ENCODE results near the gene PRDM5. TPM values are rescaled to one million over a fixed set of nuclear protein-coding genes. Genes with fewer than 3 reads are reported as not detected.

The PRDM5 gene
- total RNA-seq, 6 experiments from 2014 or later, result 0.20 to 0.64 (median 0.36) TPM

DNA sequence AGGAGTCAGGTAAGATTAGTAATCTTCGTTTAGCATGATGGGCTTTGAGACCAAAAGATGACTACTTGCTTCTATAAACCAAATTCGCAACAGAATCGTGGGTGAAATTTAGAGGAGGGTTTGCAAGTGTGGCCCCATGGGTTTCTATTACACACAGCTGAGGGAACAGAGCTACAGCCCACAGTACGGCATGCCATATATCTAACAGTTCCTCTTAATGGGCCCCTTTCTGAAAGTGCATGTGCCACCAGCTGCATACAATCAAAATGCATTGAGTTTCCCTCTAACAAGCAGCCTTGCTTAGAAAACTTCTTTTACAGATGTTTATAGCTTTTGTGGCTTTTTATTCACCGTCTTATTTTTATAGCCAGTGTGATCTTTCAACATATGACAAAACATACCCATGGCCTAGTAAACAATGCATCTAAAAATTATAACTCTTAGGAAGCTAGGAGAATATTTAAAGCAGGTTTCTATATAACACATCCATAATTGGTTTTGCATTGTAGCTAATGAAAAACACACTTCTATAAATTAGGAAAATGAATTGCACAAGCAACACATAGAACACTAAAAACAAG, 202.1 kb downstream of the PRDM5 start:
- TF ChIP-seq, protein P1, sequence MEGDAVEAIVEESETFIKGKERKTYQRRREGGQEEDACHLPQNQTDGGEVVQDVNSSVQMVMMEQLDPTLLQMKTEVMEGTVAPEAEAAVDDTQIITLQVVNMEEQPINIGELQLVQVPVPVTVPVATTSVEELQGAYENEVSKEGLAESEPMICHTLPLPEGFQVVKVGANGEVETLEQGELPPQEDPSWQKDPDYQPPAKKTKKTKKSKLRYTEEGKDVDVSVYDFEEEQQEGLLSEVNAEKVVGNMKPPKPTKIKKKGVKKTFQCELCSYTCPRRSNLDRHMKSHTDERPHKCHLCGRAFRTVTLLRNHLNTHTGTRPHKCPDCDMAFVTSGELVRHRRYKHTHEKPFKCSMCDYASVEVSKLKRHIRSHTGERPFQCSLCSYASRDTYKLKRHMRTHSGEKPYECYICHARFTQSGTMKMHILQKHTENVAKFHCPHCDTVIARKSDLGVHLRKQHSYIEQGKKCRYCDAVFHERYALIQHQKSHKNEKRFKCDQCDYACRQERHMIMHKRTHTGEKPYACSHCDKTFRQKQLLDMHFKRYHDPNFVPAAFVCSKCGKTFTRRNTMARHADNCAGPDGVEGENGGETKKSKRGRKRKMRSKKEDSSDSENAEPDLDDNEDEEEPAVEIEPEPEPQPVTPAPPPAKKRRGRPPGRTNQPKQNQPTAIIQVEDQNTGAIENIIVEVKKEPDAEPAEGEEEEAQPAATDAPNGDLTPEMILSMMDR (IDR thresholded peaks at IDR 0.05), result no peak
- TF ChIP-seq POLR2A (IDR thresholded peaks at IDR 0.05), result no peak
- 54% methylated on average over 4 of the region's 5 CpGs for whole genome bisulfite sequencing (ENCODE audit: insufficient coverage, low coverage, low lambda C conversion rate, missing lambda C conversion rate)
- no peaks in the 10 kb centered on the region for H3K36me3 ChIP-seq

DNA sequence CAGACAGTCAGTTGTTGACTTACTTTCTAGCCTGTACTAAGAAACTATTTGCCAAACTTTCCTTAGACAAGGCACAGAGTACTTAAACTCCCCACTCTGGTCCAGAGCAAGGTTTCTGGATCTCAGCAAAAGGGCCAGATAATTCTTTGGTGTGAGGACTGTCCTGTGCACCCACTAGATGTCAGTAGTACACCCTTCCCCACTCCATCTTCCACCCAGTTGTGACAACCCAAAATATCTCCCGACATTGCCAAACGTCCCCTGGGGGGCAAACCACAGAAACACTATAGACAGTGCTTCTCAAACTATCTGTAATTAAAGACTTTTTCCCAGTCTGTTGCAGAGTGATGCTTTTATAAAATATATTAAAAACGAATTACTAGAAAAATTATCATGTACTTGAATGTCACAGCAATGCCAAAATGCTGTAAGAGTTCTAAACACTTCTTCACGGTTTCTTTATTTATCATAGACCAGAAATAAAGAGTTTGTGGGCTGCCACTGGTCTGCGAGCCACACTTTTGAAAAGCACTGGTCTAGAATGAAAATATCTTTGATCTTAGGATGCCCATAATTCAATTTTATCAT, 203.5 kb downstream of the PRDM5 start:
- intact Hi-C loops (cut with DNase I), result no loop called here

More for the DNA sequence above, 202.1 kb downstream of the PRDM5 start:
- Histone ChIP-seq H3K4me3 (no peak overlapping the region), H3K4me1 (no peaks in the 10 kb centered on the region), H3K27me3 (no peaks in the 10 kb centered on the region), H3K27ac (no peak overlapping the region), H3K9me3 (no peaks in the 10 kb centered on the region)
- no peak for ATAC-seq
- no peak for DNase-seq
- intact Hi-C loops (cut with DNase I), result no loop called here

DNA sequence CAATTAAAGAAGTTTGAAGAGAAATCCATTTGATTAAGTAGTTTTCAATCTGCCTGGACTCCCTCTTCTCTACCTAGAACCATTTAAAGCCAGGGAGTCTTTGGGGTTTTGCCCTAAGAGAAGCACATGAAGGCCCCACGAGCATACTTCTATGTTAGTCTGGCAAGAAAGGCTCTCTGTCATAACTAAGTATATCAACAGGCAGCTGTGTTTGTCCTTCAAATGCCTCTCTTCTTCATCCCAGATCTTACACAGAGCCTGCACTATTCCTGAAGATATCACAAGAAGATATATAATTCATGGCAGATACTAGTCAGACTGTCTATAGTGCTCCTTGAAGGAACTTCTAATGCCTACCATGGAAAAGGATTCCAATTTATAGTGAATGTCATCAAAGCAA, 206.2 kb downstream of the PRDM5 start:
- no peak for DNase-seq
- Histone ChIP-seq H3K4me3 (no peak overlapping the region), H3K9me3 (no peaks in the 10 kb centered on the region), H3K36me3 (no peaks in the 10 kb centered on the region), H3K27me3 (no peaks in the 10 kb centered on the region), H3K27ac (no peak overlapping the region), H3K4me1 (no peaks in the 10 kb centered on the region)
- TF ChIP-seq, protein P1 (IDR thresholded peaks at IDR 0.05), result no peak
- TF ChIP-seq POLR2A (IDR thresholded peaks at IDR 0.05), result no peak
- ATAC-seq, result no peak
- 40% methylated on average over 1 of the region's 1 CpG for WGBS (ENCODE audit: insufficient coverage, low coverage, low lambda C conversion rate, missing lambda C conversion rate)
- intact Hi-C loops (cut with DNase I), result no loop called here

More for the DNA sequence above, 203.5 kb downstream of the PRDM5 start:
- Histone ChIP-seq H3K36me3 (no peaks in the 10 kb centered on the region), H3K4me1 (no peaks in the 10 kb centered on the region), H3K27me3 (no peaks in the 10 kb centered on the region), H3K4me3 (no peak overlapping the region), H3K27ac (no peak overlapping the region), H3K9me3 (no peaks in the 10 kb centered on the region)
- no peak for DNase-seq
- 11% methylated on average over 5 of the region's 5 CpGs for WGBS (ENCODE audit: insufficient coverage, low coverage, low lambda C conversion rate, missing lambda C conversion rate)
- ATAC-seq, result peak; percentile 74 to 85 (median 79)
- TF ChIP-seq POLR2A (IDR thresholded peaks at IDR 0.05), result no peak
- TF ChIP-seq, protein P1 (IDR thresholded peaks at IDR 0.05), result peak; percentile 30 to 65 (median 52)

DNA sequence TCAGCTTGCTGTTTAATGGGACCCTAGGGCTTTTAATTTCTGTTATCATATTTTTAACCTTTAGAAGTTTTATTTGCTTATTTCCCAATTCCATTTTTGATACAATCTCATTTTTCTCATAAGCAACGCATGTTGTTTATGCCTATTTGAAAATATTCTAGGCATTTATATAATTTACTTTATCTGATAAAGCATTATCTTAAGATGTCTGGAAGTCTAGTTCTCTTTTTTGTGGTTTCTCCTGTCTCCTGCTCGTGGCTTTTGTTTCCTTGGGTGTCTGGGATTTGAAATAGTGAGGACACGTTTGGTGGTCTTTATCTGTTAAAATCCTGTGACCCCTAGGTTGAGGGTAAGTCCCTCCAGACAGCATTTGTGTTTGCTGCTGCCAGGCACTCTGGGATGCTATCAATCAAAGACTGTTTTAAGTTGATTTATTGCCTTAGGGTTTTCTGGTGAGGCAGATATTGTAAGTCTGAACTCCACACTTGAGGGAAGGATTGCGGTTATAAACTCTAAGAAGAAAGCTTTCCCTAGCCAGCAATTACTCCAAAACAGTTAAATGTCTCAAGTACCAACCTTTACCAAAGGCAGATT, 208.0 kb downstream of the PRDM5 start:
- Histone ChIP-seq H3K36me3 (no peaks in the 10 kb centered on the region), H3K4me3 (no peak overlapping the region), H3K27me3 (no peaks in the 10 kb centered on the region), H3K9me3 (no peaks in the 10 kb centered on the region), H3K27ac (no peak overlapping the region), H3K4me1 (no peaks in the 10 kb centered on the region)
- 16% methylated on average over 4 of the region's 4 CpGs for WGBS (ENCODE audit: insufficient coverage, low coverage, low lambda C conversion rate, missing lambda C conversion rate)
- intact Hi-C loops (cut with DNase I), result no loop called here
- ATAC-seq (no peak), DNase-seq (no peak)
- TF ChIP-seq, protein P1 (IDR thresholded peaks at IDR 0.05), result no peak
- TF ChIP-seq POLR2A (IDR thresholded peaks at IDR 0.05), result no peak

Measured in right lobe of liver (tissue), 6 donors.